Erythroblast (primary cell): ENCODE results near the gene TYW1B.
"Not testable (repeated sequence)": the region's sequence is repeated elsewhere in the genome, so short reads cannot be mapped to it uniquely, and the experiment has no call there.

Source experiments
- GATA1 ChIP-seq: IDR thresholded peaks from 2 replicates; pipeline ENCODE4 v1.6.1; 2011; ENCODE audit warnings: low read depth, mild to moderate bottlenecking, control low read depth, low read length, moderate library complexity
- POLR2A ChIP-seq: IDR thresholded peaks from 2 replicates; pipeline ENCODE4 v1.6.1; 2011; ENCODE audit warnings: mild to moderate bottlenecking, low read length

GRCh38 chr7:72700548-72700947 is 127.5 kb downstream of the TYW1B start:
- not testable (repeated sequence) for TF ChIP-seq POLR2A, GATA1
